ENCODE measurements around the gene SBF1.
A peak's percentile ranks its signal among the peaks of the same experiment; 100 is the strongest.
"Not testable (repeated sequence)": the region's sequence is repeated elsewhere in the genome, so short reads cannot be mapped to it uniquely, and the experiment has no call there.

SBF1 gene, protein sequence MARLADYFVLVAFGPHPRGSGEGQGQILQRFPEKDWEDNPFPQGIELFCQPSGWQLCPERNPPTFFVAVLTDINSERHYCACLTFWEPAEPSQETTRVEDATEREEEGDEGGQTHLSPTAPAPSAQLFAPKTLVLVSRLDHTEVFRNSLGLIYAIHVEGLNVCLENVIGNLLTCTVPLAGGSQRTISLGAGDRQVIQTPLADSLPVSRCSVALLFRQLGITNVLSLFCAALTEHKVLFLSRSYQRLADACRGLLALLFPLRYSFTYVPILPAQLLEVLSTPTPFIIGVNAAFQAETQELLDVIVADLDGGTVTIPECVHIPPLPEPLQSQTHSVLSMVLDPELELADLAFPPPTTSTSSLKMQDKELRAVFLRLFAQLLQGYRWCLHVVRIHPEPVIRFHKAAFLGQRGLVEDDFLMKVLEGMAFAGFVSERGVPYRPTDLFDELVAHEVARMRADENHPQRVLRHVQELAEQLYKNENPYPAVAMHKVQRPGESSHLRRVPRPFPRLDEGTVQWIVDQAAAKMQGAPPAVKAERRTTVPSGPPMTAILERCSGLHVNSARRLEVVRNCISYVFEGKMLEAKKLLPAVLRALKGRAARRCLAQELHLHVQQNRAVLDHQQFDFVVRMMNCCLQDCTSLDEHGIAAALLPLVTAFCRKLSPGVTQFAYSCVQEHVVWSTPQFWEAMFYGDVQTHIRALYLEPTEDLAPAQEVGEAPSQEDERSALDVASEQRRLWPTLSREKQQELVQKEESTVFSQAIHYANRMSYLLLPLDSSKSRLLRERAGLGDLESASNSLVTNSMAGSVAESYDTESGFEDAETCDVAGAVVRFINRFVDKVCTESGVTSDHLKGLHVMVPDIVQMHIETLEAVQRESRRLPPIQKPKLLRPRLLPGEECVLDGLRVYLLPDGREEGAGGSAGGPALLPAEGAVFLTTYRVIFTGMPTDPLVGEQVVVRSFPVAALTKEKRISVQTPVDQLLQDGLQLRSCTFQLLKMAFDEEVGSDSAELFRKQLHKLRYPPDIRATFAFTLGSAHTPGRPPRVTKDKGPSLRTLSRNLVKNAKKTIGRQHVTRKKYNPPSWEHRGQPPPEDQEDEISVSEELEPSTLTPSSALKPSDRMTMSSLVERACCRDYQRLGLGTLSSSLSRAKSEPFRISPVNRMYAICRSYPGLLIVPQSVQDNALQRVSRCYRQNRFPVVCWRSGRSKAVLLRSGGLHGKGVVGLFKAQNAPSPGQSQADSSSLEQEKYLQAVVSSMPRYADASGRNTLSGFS (N-terminal part only)

DNA sequence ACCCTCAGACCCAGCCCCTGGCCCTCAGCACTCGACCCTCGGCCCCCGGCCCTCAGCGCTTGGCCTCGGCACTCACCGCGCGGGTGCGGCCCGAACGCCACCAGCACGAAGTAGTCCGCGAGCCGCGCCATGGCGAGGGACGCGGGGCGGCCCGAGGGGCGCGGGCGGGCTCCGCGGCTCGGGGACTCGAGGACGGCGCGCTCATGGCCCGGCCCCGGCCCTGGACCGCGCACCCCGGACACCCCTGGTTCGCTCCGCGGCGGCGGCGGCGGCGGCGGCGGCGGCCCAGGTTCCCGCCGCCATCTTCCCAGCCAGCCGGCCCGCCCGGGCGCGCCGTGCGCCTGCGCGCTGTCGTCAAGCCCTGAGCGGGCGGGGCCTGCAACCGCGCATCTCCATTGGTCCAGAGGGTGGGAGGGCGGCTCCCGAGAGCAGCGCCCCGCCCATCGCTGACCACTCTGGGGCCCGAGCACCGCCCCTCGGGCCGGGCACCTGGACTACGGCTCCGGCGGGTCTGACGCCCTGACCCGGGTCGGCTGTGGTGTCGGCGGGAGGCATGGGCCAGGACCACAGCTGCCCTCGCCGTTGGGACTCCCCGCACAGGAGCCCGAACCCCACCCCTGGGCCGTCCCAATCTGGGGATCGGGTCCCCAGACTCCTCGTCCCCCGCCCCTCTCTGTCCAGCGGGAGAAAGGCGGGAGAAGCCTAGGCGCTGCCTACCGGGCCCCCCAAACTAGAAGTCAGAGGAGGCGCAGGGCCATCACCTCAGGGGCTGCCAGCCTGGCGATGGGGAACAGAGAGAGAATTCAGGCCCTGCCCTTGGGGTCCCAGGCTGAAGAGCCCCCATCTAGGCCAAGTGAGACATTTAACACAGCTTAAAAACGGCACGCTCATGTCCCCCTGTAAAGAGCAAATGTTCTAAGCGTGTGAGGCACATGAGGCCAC is at the start of gene SBF1:
SBF1 (minus strand) TSS at position 326 of the 942 bp plus-strand sequence; CDS start at position 131, 195 bp downstream.
- DNase-seq (ENCODE audit: low read depth, low spot score), result peak; percentile 82

DNA sequence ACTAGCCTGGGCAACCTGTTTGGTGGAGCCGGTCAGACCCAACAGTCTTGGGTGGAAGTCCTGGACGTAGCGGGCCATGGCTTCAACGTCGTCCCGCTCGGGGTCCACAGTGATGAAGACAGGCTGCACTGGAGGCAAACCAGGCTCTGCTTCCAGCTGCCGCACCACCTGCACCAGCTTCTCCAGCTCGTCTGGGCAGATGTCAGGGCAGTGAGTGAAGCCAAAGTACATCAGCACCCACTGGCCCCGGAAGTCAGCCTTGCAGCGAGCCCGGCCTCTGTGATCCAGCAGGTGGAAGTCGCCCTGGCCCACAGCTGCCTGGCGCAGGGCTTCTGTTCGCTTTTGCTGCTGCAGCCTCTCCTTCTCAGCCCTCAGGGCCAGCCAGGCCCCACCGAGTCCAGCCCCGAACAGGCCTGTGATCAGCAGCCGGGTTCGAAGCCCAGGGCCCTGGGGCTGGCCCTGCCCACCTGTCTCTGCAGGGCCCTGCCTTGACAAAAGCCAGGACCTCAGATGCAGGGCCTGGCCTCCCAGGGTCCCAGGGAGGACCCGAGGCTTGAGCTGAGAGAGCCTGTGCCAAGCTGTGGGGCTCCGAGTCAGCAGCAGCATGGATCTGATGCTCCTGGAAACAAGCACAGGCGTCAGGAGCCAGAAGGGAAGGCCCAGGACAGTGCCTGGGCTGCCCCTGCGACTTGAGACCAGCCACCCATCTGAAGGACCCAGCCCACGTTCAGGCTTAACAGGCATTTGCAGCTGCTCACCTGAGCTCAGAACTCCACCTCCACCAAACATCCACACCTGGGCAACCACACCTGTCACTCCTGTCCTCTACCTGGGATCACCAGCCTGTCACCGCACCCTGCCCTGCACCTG is 49.2 kb upstream of the SBF1 start:
- no peak for DNase-seq (ENCODE audit: low read depth, low spot score)

DNA sequence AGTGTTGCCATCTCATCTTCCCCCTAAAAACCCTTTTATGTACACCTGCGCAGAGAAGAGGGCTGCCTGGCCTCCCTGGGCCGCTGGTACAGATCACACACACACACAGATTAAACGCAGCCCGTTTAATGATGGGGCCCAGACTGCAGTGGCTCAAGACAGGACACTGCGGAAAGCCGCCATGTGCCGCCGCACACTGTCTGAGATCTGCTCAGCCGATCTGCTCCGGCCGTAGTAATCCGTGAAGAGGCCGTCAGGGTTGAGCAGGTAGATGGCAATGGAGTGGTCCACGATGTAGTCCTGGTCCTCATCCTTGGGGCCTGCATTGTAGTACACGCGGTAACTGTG is 48.6 kb upstream of the SBF1 start:
- no peak for DNase-seq (ENCODE audit: low read depth, low spot score)

DNA sequence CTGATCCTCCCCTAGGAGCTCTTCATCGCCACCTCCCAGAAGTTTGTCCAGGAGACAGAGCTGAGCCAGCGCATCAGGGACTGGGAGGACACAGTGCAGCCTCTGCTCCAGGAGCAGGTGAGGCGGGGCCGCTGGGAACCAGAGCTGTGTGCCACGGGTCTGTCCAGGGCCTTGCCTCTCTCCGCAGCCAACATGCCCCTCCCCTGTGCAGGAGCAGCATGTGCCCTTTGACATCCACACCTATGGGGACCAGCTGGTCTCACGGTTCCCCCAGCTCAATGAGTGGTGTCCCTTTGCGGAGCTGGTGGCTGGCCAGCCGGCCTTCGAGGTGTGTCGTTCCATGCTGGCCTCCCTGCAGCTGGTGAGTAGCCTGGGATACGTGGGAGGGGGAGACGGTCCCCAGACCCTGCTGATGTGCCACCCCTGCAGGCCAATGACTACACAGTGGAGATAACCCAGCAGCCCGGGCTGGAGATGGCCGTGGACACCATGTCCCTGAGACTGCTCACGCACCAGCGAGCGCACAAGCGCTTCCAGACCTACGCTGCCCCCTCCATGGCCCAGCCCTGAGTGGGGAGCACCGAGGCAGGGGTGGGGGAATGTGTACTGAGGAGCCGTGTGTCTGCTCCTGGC is 48.1 kb upstream of the SBF1 start:
- DNase-seq (ENCODE audit: low read depth, low spot score), result no peak

DNA sequence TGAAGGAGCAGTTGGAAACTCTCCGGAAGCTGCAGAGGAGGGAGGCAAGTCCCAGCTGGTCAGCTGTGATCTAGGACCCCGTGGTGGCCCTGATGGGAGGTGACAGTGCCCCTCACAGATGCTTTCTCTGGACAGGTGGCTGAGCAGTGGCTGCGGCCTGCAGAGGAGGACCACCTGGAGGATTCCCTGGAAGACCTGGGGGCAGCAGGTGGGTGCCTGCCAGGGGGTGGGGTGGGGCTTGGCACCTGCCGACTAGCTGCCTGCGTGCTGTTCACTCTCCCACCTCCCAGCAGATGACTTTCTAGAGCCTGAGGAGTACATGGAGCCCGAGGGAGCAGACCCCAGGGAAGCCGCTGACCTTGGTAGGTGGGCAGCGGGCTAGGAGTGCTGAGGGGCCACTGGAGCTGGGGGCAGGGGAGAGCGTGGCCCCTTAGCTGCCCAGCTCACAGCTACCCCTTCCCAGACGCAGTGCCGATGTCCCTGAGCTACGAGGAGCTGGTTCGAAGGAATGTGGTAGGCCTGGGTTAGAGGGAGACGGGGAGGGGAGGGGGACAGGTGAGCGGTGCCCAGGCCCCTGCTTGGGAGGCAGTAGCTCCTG is 47.5 kb upstream of the SBF1 start:
- DNase-seq (ENCODE audit: low read depth, low spot score), result no peak

DNA sequence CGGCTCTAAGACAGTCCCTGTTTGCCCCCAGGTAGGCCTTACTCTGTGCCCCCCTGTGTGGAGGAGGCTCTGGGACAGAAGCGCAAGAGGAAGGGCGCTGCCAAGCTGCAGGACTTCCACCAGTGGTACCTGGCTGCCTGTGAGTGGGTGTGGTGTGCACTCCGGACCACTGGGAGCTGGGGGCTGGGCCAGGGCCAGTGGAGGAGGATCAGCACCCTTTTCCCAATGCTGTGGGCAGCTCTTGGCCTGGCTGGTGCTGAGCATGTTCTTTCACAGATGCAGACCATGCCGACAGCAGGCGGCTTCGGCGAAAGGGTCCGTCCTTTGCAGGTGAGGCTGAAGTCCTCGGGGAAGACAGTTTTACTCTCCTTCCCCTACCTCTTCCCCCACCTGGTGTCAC is 46.9 kb upstream of the SBF1 start:
- no peak for DNase-seq (ENCODE audit: low read depth, low spot score)

DNA sequence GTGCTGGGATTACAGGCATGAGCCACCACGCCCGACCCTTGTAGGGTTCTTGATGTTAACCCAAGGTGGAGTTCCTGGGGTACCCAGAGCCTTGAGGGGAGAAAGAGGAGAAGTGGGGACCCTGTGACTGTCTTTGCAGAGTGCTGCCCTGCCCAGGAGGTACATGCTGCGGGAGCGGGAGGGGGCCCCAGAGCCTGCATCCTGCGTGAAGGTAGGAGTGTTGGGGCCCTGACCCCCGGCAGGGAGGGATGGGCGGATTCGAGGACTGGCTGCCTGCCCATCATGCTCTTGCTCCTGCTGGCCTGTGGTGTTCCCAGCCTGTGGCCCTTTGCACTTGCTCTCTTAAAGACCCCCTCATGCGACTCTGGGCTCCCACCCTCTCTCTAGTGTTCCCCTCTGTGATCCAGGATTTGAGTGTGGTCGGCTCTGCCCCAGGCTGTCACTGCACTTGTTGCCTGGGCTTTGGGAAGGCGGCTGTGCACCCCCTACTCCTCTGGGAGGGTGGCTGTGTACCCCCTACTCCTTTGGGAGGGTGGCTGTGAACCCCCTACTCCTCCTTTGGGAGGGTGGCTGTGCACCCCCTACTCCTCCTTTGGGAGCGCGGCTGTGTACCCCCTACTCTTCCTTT is 46.1 kb upstream of the SBF1 start:
- DNase-seq (ENCODE audit: low read depth, low spot score), result no peak

DNA sequence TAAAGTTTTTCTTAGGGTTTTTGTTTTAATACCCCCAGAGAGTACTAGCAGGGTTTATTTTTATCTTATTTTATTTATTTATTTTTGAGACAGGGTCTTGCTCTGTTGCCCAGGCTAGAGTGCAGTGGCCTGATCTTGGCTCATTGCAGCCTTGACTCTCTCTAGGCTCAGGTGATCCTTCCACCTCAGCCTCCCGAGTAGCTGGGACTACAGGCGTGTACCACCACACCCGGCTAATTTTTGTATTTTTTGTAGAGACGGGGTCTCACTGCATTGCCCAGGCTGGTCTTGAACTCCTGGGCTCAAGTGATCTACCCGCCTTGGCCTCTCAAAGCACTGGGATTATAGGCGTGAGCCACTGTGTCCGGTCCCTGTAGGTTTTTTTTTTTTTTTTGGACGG is 45.3 kb upstream of the SBF1 start:
- not testable (repeated sequence) for DNase-seq (ENCODE audit: low read depth, low spot score)

DNA sequence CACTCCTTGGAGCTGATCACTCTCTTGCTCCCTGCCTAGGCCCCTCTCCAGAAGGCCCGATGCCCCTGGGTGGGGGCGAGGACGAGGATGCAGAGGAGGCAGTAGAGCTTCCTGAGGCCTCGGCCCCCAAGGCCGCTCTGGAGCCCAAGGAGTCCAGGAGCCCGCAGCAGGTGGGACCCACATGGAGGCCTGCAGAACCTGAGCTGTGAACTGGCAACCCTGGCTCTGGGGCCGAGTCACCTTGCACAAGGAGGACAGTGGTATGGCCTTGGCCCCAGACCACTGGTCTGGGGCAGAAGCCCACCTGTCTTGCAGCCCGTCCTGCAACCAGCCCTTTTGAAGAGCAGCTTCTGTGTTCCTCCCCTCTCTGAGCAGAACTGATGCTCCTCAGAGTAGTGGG is 44.3 kb upstream of the SBF1 start:
- DNase-seq (ENCODE audit: low read depth, low spot score), result no peak

DNA sequence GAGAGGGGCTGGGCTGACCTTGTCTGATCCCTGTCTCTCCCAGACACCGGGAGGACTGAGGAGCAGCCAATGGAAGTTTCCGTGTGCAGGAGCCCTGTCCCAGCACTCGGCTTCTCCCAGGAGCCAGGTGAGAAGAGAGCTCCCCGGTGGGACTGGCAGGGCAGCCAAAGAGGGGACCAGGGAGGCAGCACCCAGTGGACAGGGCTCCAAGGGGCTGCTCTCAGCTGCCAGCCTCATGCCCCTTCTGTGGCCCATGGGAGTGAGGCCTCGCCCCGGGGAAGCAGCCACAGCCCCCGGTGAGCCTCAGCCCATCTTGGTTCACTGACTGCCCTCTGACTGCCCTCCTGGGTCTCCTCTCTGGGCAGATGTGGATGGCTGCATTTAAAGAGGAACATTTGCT is 43.8 kb upstream of the SBF1 start:
- no peak for DNase-seq (ENCODE audit: low read depth, low spot score)

DNA sequence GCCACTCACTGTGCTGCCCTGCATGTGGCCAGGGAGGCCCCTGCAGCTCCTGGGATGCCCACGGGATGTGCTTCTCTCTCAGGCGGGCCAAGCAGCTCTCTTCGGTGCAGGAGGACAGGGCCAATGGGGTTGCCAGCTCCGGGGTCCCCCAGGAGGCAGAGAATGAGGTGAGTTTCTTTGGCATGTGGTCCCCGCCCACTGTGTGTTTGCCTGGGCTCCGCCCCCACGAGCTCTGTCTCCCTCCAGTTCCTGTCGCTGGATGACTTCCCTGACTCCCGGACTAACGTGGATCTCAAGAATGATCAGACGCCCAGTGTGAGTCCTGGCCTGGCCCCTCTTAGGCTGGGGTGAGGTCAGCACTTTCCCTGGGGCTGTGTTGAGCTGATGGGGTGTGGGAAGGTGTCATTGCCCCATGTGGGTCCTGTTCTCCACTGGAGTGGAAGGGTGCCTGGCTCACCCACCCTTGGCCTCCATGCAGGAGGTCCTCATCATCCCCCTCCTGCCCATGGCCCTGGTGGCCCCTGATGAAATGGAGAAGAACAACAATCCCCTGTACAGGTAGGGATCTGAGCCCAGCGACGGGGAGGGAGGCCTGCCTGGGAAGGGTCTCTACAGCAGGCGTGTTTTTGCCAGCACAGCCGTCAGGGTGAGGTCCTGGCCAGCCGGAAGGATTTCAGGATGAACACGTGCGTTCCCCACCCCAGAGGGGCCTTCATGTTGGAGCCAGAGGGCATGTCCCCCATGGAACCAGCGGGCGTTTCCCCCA is 42.8 kb upstream of the SBF1 start:
- DNase-seq (ENCODE audit: low read depth, low spot score), result no peak

DNA sequence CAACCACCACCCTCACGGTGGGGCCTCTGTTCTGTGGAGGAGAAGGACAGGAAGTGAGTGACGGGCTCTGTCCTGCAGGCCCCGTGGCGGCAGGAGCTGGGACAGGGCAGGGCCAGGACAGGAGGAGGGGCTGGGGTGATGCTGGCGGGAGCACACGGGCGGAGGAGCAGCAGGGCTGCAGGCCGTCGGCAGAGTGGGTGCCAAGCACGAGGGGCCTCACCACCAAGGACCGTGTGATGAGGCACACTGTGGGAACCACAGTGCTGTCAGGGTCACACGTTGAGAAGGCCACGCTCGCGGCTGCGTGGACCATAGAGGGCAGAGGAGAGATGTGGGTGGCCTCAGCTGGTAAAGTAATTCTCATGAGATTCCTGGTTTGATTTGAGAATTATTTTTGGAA is 42.1 kb upstream of the SBF1 start:
- DNase-seq (ENCODE audit: low read depth, low spot score), result no peak

DNA sequence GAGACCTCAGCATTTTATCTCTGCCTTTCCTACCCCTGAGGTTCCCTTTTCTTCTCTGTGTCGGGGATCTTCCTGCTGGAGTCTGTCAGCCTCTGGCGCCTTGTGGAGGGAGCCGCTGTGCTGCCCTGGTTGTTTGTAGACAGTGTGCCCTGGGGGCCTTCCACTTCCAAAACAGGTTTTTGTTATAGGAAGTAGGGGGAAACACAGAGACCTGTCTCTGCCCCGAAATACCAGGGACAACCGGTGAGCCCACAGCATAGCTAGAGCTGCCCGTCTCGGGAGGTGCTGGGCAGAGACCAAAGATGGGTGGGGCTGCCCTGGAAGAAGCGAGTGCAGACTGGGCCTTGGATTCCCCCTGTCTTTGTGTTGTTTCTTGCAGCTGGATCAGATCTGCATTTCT is 41.2 kb upstream of the SBF1 start:
- DNase-seq (ENCODE audit: low read depth, low spot score), result no peak

DNA sequence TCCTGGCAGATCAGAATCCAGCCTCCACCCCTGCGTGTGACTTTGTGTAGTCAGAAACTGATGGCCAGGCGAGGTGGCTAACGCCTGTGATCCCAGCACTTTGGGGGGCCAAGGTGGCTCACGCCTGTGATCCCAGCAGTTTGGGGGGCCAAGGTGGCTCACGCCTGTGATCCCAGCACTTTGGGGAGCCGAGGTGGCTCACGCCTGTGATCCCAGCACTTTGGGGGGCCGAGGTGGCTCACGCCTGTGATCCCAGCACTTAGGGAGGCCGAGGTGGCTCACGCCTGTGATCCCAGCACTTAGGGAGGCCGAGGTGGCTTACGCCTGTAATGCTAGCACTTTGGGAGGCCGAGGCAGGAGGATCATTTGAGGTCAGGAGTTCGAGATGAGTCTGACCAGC is 38.3 kb upstream of the SBF1 start:
- DNase-seq (ENCODE audit: low read depth, low spot score), result no peak

DNA sequence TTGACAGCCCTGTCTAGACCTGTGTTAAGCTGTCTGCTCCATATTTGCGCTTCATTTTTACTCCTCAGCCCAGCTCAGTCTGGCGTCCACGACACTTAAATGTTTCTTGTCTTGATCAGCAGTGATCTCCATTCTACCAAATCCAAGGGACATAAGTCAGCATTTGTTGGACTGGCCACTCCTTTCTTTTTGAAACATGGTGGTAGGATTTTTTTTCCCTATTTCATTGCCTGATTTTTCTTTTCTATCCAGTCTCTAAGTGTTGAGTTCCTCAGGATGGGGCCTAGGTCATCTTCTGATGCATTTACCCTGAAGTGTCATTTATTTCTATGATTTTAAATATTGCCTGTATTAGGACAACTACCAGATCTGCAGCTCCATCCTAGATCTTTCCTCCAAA is 34.1 kb upstream of the SBF1 start:
- no peak for DNase-seq (ENCODE audit: low read depth, low spot score)

DNA sequence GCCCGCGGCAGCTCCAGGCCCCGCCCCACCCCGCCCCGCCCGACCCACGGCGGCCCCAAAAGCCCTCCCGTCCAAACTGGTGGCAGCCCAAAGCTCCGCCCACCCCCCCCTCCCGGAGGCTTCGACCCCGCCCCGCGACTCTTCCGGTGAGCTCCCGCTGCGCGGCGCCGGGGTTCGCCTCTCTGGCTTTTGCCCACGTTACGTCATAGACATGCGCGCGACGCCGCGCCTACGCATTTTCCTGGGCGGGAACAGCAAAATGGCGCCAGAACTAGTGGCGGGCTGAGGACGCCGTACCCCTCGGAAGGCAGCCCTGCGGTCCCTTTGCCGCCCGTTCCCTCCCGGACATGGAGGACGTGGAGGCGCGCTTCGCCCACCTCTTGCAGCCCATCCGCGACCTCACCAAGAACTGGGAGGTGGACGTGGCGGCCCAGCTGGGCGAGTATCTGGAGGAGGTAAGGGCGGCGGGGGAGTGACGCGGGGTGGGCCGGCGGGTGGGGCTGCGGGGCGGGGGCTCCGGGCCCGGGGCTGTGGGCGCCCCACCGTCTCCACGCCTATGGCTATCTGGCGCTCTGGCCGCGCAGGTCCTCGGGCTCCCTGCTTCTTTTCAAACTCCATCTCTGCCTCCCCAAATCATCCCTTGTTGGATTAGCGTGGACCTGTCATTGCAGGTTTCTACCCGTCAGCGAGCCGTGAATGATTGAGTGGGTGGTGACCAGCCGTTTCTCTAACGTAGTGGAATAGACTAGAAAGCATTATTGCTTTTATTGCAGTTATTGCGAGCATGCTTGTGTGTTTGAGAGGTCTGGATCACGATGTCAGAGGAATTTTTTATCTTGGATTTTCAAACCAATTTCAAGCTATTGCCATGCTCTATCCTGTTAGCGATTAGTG is 33.4 kb upstream of the SBF1 start, which contains the start of gene NCAPH2:
NCAPH2 (plus strand) TSS at position 234 of the 894 bp plus-strand sequence; CDS start at position 348, 114 bp downstream.
- DNase-seq (ENCODE audit: low read depth, low spot score), result peak; percentile 94
